Measurements from ENCODE around the gene SCN1B. TPM values are rescaled to one million over a fixed set of nuclear protein-coding genes. Genes with fewer than 3 reads are reported as not detected.
A peak's percentile ranks its signal among the peaks of the same experiment; 100 is the strongest.

The SCN1B gene
- total RNA-seq: 1 to 10 TPM; 1.1 to 1.9 TPM
- polyA plus RNA-seq: 1.3 TPM

DNA sequence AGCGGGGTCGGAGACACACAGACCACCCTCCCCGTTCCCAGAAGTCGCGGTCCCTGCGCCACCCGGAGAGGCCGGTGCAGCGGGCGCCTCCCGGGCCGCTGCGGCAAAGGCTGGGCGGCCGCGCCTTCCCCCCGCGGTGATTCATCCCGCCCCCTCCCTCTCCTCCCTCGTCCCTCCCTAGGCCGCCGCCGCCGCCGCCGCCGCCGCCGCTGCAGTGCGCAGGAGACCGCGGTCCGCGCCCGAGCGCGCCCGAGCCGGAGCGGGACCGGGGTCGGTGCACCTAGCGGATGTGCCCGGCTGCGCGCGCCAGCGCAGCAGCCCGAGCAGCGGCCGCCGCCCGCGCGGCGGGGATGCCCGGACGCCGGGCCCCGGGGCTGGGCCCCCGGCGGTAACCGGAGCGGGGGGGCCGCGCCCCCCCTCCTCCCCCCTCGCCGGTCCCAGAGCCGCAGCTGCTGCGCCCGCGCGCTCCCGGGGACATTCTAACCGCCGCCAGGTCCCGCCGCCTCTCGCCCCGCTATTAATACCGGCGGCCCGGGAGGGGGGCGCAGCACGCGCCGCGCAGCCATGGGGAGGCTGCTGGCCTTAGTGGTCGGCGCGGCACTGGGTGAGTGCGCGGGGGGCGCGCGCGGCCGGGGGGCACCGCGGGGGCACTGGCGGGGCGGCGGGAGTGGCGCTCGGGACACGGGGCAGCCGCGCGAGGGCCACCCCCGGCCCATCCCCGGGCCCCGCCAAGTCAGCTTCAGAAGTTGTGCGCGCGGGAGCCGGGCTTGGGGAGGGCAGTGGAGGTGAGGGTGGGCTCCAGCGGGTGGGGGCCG, at the start of gene SCN1B:
Gene SCN1B, plus strand, starts transcription at position 214 of the 815 bp plus-strand sequence. Its CDS starts 351 bp downstream, at position 565.
- peak within 1 kb of the TSS in 4 of 8 donors; percentile 35 to 81 (median 46) for H3K27ac Mint-ChIP-seq

DNA sequence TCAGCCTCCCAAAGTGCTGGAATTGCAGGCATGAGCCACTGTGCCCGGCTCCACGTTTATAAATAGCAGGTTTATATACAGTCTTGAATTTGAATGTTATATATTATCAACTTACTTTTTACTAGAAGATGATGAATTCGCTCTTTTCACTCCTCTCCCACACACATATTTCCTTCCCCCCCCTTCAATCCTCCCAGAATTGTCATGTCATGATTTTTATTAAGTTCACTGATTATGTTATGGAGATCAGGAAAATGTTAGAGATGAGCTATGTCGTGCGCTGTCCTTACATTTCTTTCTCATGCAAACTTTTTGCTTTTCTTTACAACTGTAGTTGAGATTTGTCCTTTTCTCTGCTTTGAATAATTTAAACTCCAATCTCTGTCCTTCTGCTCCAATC, 48.0 kb upstream of the SCN1B start:
- Histone ChIP-seq H3K9me3 (ENCODE audit: low read length) (no peaks in the 10 kb centered on the region), H3K4me1 (ENCODE audit: insufficient read depth, low read length) (peaks cover 12% of the 10 kb centered on the region), H3K36me3 (ENCODE audit: insufficient read depth, low read length) (no peaks in the 10 kb centered on the region), H3K27me3 (ENCODE audit: insufficient read depth, low read length, poor library complexity, severe bottlenecking) (no peaks in the 10 kb centered on the region), H3K27ac (ENCODE audit: low read depth, low read length) (no peak overlapping the region), H3K4me3 (ENCODE audit: low read length) (no peak overlapping the region)
- Mint-ChIP-seq H3K4me1 (peaks cover 9 to 11% (median 11%) of the 10 kb centered on the region in 3 donors), H3K4me3 (no peak overlapping the region), H3K27me3 (peaks cover 0 to 4% of the 10 kb centered on the region in 2 donors), H3K36me3 (no peaks in the 10 kb centered on the region), H3K27ac (no peak overlapping the region), H3K9me3 (no peaks in the 10 kb centered on the region)
- ChIA-PET CTCF (no interaction called here), POLR2A (interaction anchor here (1.0 kb wide), 1 partner anchor 19 kb away, joined by 6 read pairs; no protein-coding TSS in a partner anchor)
- DNase-seq: no peak

More for the DNA sequence above, at the start of gene SCN1B:
- no peaks in the 10 kb centered on the region for H3K9me3 ChIP-seq (ENCODE audit: low read length)
- H3K4me3 Mint-ChIP-seq: peak within 1 kb of the TSS; percentile 59 to 91 (median 81)
- H3K36me3 ChIP-seq (ENCODE audit: insufficient read depth, low read length): no peaks in the 10 kb centered on the region
- no peaks in the 10 kb centered on the region for H3K9me3 Mint-ChIP-seq
- H3K4me1 ChIP-seq (ENCODE audit: insufficient read depth, low read length): peaks cover 6% of the 10 kb centered on the region
- H3K4me1 Mint-ChIP-seq: peaks cover 9 to 19% (median 12%) of the 10 kb centered on the region in 3 donors
- CTCF ChIA-PET: interaction anchor here (0.9 kb wide), 1 partner anchor 14 kb away, joined by 3 read pairs; no protein-coding TSS in a partner anchor
- peaks cover 0 to 18% (median 0%) of the 10 kb centered on the region in 3 donors for H3K36me3 Mint-ChIP-seq
- no peak within 1 kb of the TSS for H3K27ac ChIP-seq (ENCODE audit: low read depth, low read length)
- POLR2A ChIA-PET: interaction anchor here (1.3 kb wide), 1 partner anchor 56 kb away, joined by 4 read pairs; no protein-coding TSS in a partner anchor
- H3K27me3 Mint-ChIP-seq: peaks cover 8 to 11% of the 10 kb centered on the region in 2 donors
- peaks cover 3% of the 10 kb centered on the region for H3K27me3 ChIP-seq (ENCODE audit: insufficient read depth, low read length, poor library complexity, severe bottlenecking)
- H3K4me3 ChIP-seq (ENCODE audit: low read length): no peak within 1 kb of the TSS
- DNase-seq: peak; percentile 26 to 68 (median 39)

DNA sequence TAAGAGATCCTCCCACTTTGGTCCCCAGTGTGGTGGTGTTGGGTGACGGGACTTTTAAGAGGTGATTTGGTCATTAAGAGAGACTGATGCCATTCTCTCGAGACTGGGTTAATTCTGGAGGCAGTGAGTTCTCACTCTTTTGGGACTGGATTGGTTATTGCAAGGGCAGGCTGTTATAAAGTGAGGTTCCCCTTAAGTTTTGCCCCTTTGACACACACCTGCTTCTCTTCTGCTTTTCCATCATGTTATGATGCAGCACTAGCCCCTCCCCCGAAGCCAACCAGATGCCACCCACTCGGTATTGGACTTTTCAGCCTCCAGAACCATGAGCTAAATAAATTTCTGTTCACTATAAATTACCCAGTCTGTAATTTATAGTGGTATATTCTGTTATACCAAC, 46.5 kb upstream of the SCN1B start:
- no peaks in the 10 kb centered on the region for H3K9me3 ChIP-seq (ENCODE audit: low read length)
- no peaks in the 10 kb centered on the region for H3K27me3 ChIP-seq (ENCODE audit: insufficient read depth, low read length, poor library complexity, severe bottlenecking)
- H3K4me1 ChIP-seq (ENCODE audit: insufficient read depth, low read length): peaks cover 12% of the 10 kb centered on the region
- Mint-ChIP-seq H3K9me3 (no peaks in the 10 kb centered on the region), H3K27me3 (peaks cover 0 to 2% of the 10 kb centered on the region in 2 donors), H3K36me3 (no peaks in the 10 kb centered on the region), H3K4me3 (no peak overlapping the region), H3K27ac (peak overlapping the region in 1 of 8 donors; percentile 58), H3K4me1 (peaks cover 11 to 23% (median 11%) of the 10 kb centered on the region in 3 donors)
- H3K27ac ChIP-seq (ENCODE audit: low read depth, low read length): no peak overlapping the region
- ChIA-PET POLR2A (interaction anchor here (0.9 kb wide), 1 partner anchor 12 kb away, joined by 8 read pairs; no protein-coding TSS in a partner anchor), CTCF (no interaction called here)
- H3K36me3 ChIP-seq (ENCODE audit: insufficient read depth, low read length): no peaks in the 10 kb centered on the region
- DNase-seq: no peak
- no peak overlapping the region for H3K4me3 ChIP-seq (ENCODE audit: low read length)

DNA sequence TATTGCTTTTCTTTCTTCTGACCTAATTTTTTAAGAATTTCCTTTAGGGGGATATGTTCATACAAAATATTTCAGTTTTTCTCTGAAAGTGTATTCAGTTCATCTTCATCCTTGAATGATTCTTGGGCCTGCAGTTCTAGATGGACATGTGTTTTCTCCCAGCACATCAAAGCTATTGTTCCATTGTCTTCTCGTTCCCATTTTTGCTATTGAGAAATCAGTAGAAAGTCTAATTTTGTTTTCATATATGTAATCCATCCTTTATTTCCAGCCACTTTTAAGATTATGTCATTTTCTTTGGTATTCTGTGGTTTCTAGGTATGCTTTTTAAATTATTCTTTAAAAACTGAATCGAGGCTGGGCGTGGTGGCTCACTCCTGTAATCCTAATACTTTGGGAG, 46.0 kb upstream of the SCN1B start:
- no peak for DNase-seq
- Mint-ChIP-seq H3K9me3 (no peaks in the 10 kb centered on the region), H3K4me1 (peaks cover 11 to 25% (median 11%) of the 10 kb centered on the region in 3 donors), H3K4me3 (no peak overlapping the region), H3K36me3 (no peaks in the 10 kb centered on the region), H3K27ac (no peak overlapping the region), H3K27me3 (no peaks in the 10 kb centered on the region)
- Histone ChIP-seq H3K36me3 (ENCODE audit: insufficient read depth, low read length) (no peaks in the 10 kb centered on the region), H3K9me3 (ENCODE audit: low read length) (no peaks in the 10 kb centered on the region), H3K27me3 (ENCODE audit: insufficient read depth, low read length, poor library complexity, severe bottlenecking) (no peaks in the 10 kb centered on the region), H3K4me3 (ENCODE audit: low read length) (no peak overlapping the region), H3K27ac (ENCODE audit: low read depth, low read length) (no peak overlapping the region), H3K4me1 (ENCODE audit: insufficient read depth, low read length) (peaks cover 12% of the 10 kb centered on the region)
- ChIA-PET POLR2A (interaction anchor here (0.6 to 0.9 kb wide), 2 partner anchors 12 to 30 kb away, joined by 3 to 8 read pairs; no protein-coding TSS in a partner anchor), CTCF (no interaction called here)

DNA sequence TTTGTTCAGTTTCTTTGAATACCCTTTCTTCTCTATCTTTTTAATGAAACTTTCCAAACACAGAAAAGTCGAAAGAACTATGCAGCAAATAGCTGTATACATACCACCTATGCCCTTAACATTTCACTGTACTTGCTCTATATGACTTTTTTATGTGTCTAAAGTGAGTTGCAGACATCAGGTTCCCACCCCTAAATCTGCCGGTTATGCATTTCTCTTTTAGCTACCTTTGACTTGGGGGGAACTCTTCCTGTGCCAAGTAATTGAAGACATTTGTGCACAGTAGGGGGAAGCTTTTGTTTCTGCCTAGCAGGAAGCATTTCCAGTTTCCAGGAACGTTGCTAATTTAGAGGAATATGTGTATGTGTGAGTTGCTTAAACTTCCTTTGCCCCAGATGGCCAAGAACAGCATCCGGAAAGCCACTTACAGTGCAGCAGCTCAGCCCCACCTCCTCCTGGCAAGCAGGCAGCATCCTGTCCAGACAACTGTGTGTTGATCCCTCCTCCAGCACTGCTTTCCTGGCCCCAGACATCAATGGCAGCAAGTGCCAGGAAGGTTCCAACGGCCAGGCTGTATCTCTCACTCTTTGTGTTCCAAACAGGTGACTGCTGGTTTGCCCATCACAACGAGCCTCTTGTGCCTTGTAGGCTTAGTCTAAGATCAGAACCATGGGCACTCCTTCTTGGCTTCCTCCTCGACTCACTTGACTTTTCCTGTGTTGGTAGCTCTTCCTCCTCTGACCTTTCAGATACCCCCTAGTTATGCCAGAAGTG, 44.8 kb upstream of the SCN1B start:
- ChIA-PET CTCF (interaction anchor here (0.7 to 1.5 kb wide), 7 partner anchors 12 to 472 kb away, joined by 3 to 8 read pairs (median 4); no protein-coding TSS in a partner anchor), POLR2A (interaction anchor here (0.6 to 1.0 kb wide), 4 partner anchors 10 to 237 kb away, joined by 4 to 6 read pairs (median 6); no protein-coding TSS in a partner anchor)

DNA sequence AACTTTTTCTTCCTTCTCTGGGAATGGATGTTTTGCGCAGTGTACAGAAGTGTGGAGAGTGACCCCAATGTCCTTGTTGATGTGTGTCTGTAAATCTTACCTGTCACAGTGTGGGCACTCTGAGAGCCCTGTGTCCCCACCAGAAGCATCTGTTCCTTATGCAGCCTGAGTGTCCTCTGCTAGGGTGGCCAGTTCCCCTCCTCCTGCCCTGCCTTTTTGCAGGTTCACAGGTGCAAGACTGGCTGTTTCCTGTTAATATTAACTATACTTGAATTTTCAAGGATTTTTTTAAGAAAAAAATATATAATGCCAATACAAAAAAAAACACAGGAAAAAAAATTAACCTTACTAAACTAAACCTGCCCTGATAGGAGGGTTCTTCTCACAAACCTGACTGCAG, 42.2 kb upstream of the SCN1B start:
- POLR2A ChIA-PET: no interaction called here

More for the DNA sequence above, 44.8 kb upstream of the SCN1B start:
- Histone ChIP-seq H3K27ac (ENCODE audit: low read depth, low read length) (no peak overlapping the region), H3K9me3 (ENCODE audit: low read length) (no peaks in the 10 kb centered on the region), H3K27me3 (ENCODE audit: insufficient read depth, low read length, poor library complexity, severe bottlenecking) (no peaks in the 10 kb centered on the region), H3K4me3 (ENCODE audit: low read length) (peak overlapping the region; percentile 19), H3K4me1 (ENCODE audit: insufficient read depth, low read length) (peaks cover 12% of the 10 kb centered on the region), H3K36me3 (ENCODE audit: insufficient read depth, low read length) (no peaks in the 10 kb centered on the region)
- Mint-ChIP-seq H3K27ac (peak overlapping the region; percentile 3 to 78 (median 63)), H3K27me3 (no peaks in the 10 kb centered on the region), H3K4me3 (peak overlapping the region in 6 of 7 donors; percentile 7 to 57 (median 48)), H3K9me3 (no peaks in the 10 kb centered on the region), H3K4me1 (peaks cover 11 to 32% (median 15%) of the 10 kb centered on the region in 3 donors), H3K36me3 (no peaks in the 10 kb centered on the region)
- peak in 2 of 5 donors; percentile 39 to 55 for DNase-seq

DNA sequence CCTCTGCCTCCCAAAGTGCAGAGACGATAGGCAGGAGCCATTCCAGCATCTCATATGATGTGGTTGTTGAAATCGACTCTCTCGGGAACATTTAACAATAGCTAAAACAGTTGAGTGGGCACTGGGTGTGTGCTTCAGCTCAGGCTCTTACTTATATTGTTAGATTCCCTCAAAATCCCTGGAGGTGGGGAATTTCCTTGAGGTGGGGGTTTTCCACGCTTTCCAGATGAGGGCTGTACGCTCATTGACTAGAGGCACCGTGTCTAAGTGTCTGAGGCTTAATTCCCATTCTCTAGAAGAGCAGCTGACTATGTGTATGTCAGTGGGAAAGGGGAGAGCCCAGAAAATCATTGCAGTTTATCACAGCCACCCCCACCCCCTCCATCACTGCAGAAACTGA, 41.0 kb upstream of the SCN1B start:
- H3K27me3 ChIP-seq (ENCODE audit: insufficient read depth, low read length, poor library complexity, severe bottlenecking): no peaks in the 10 kb centered on the region
- no peak overlapping the region for H3K4me3 ChIP-seq (ENCODE audit: low read length)
- Mint-ChIP-seq H3K27me3 (peaks cover 0 to 1% of the 10 kb centered on the region in 2 donors), H3K4me3 (no peak overlapping the region), H3K27ac (no peak overlapping the region), H3K9me3 (no peaks in the 10 kb centered on the region), H3K36me3 (no peaks in the 10 kb centered on the region), H3K4me1 (peaks cover 14 to 62% (median 19%) of the 10 kb centered on the region in 3 donors)
- no peak overlapping the region for H3K27ac ChIP-seq (ENCODE audit: low read depth, low read length)
- H3K36me3 ChIP-seq (ENCODE audit: insufficient read depth, low read length): no peaks in the 10 kb centered on the region
- CTCF ChIA-PET: interaction anchor here (0.8 to 1.6 kb wide), 4 partner anchors 10 to 24 kb away, joined by 3 to 6 read pairs (median 3); no protein-coding TSS in a partner anchor
- H3K9me3 ChIP-seq (ENCODE audit: low read length): no peaks in the 10 kb centered on the region
- no peak for DNase-seq
- peaks cover 19% of the 10 kb centered on the region for H3K4me1 ChIP-seq (ENCODE audit: insufficient read depth, low read length)
- POLR2A ChIA-PET: interaction anchor here (0.6 kb wide), 1 partner anchor 210 kb away, joined by 6 read pairs; no protein-coding TSS in a partner anchor

More for the DNA sequence above, 42.2 kb upstream of the SCN1B start:
- Histone ChIP-seq H3K4me3 (ENCODE audit: low read length) (no peak overlapping the region), H3K27me3 (ENCODE audit: insufficient read depth, low read length, poor library complexity, severe bottlenecking) (no peaks in the 10 kb centered on the region), H3K9me3 (ENCODE audit: low read length) (no peaks in the 10 kb centered on the region), H3K4me1 (ENCODE audit: insufficient read depth, low read length) (peaks cover 18% of the 10 kb centered on the region), H3K27ac (ENCODE audit: low read depth, low read length) (no peak overlapping the region), H3K36me3 (ENCODE audit: insufficient read depth, low read length) (no peaks in the 10 kb centered on the region)
- Mint-ChIP-seq H3K4me1 (peaks cover 14 to 55% (median 19%) of the 10 kb centered on the region in 3 donors), H3K36me3 (no peaks in the 10 kb centered on the region), H3K9me3 (no peaks in the 10 kb centered on the region), H3K4me3 (no peak overlapping the region), H3K27me3 (no peaks in the 10 kb centered on the region), H3K27ac (no peak overlapping the region)
- CTCF ChIA-PET: interaction anchor here (1.1 to 1.6 kb wide), 2 partner anchors 9 to 13 kb away, joined by 3 to 6 read pairs; no protein-coding TSS in a partner anchor
- no peak for DNase-seq
